OCI-LY1 (cell line): ENCODE data around the gene MRPS6.

Experiments used
- H2AFZ ChIP-seq: fragments of 200-600 bp; sonication (generic), shearing (Covaris generic); 2 replicates; pipeline ENCODE4 v1.6.0; 2014; ENCODE audit warnings: antibody characterized with exemption, mild to moderate bottlenecking, low read length
- H3F3A ChIP-seq: fragments of 200-600 bp; sonication (generic), shearing (Covaris generic); 2 replicates; pipeline ENCODE4 v1.6.0; 2014; ENCODE audit warnings: mild to moderate bottlenecking, antibody characterized with exemption, low read length, moderate library complexity; ENCODE audit not compliant: insufficient read depth
- H3K27ac ChIP-seq: fragments of 200-600 bp; sonication (generic); 2 replicates; pipeline ENCODE4 v1.5.1; 2014; ENCODE audit warnings: low read length, mixed run types, mild to moderate bottlenecking, low read depth; ENCODE audit not compliant: poor library complexity, severe bottlenecking
- H3K27me3 ChIP-seq: fragments of 200-600 bp; sonication (generic); 2 replicates; pipeline ENCODE4 v1.6.0; 2014; ENCODE audit warnings: antibody characterized with exemption, mild to moderate bottlenecking, low read length, moderate library complexity; ENCODE audit not compliant: insufficient read depth
- H3K36me3 ChIP-seq: fragments of 200-600 bp; sonication (generic); 2 replicates; pipeline ENCODE4 v1.6.1; 2014; ENCODE audit warnings: mild to moderate bottlenecking, antibody characterized with exemption, low read length, moderate library complexity, mixed read lengths; ENCODE audit not compliant: insufficient read depth
- H3K4me1 ChIP-seq: fragments of 200-600 bp; sonication (generic); 2 replicates; pipeline ENCODE4 v1.5.1; 2014; ENCODE audit warnings: mild to moderate bottlenecking, low read length, moderate library complexity; ENCODE audit not compliant: insufficient read depth, severe bottlenecking
- H3K4me2 ChIP-seq: fragments of 200-600 bp; sonication (generic), shearing (Covaris generic); 2 replicates; pipeline ENCODE4 v1.6.1; 2014; ENCODE audit warnings: low read length
- H3K4me3 ChIP-seq: fragments of 200-600 bp; sonication (generic); 2 replicates; pipeline ENCODE4 v1.5.1; 2014; ENCODE audit warnings: low read length, low read depth, mild to moderate bottlenecking, mixed read lengths; ENCODE audit not compliant: poor library complexity, severe bottlenecking
- H3K79me2 ChIP-seq: fragments of 200-600 bp; shearing (Covaris generic); 2 replicates; pipeline ENCODE4 v1.6.1; 2016; ENCODE audit warnings: mixed run types, low read length, mixed read lengths; ENCODE audit not compliant: insufficient read depth
- H3K9ac ChIP-seq: fragments of 200-600 bp; sonication (generic), shearing (Covaris generic); 2 replicates; pipeline ENCODE4 v1.6.1; 2014; ENCODE audit warnings: mild to moderate bottlenecking, low read length, mixed read lengths
- H3K9me2 ChIP-seq: fragments of 200-600 bp; sonication (generic), shearing (Covaris generic); 2 replicates; pipeline ENCODE4 v1.6.1; 2014; ENCODE audit warnings: low read depth, mild to moderate bottlenecking, low read length, mixed read lengths
- H3K9me3 ChIP-seq: fragments of 200-600 bp; shearing (Covaris generic); 2 replicates; pipeline ENCODE4 v1.6.1; 2014; ENCODE audit warnings: low read length, mixed read lengths
- H4K20me1 ChIP-seq: fragments of 200-600 bp; sonication (generic), shearing (Covaris generic); 2 replicates; pipeline ENCODE4 v1.6.0; 2016; ENCODE audit warnings: mild to moderate bottlenecking, low read length; ENCODE audit not compliant: insufficient read depth
- EZH2 ChIP-seq: fragments of 200-600 bp; sonication (generic), shearing (Covaris generic); IDR thresholded peaks from 2 replicates; pipeline ENCODE4 v1.8.0; 2017; ENCODE audit warnings: borderline replicate concordance, mixed run types, mild to moderate bottlenecking, antibody characterized with exemption, low read length, moderate library complexity, mixed read lengths
- TF ChIP-seq, protein P1 (sequence below): fragments of 200-600 bp; sonication (generic), shearing (Covaris generic); IDR thresholded peaks from 2 replicates; pipeline ENCODE4 v1.5.1; 2017; ENCODE audit warnings: mild to moderate bottlenecking, antibody characterized with exemption, low read length, moderate library complexity, mixed read lengths

Gene MRPS6

DNA sequence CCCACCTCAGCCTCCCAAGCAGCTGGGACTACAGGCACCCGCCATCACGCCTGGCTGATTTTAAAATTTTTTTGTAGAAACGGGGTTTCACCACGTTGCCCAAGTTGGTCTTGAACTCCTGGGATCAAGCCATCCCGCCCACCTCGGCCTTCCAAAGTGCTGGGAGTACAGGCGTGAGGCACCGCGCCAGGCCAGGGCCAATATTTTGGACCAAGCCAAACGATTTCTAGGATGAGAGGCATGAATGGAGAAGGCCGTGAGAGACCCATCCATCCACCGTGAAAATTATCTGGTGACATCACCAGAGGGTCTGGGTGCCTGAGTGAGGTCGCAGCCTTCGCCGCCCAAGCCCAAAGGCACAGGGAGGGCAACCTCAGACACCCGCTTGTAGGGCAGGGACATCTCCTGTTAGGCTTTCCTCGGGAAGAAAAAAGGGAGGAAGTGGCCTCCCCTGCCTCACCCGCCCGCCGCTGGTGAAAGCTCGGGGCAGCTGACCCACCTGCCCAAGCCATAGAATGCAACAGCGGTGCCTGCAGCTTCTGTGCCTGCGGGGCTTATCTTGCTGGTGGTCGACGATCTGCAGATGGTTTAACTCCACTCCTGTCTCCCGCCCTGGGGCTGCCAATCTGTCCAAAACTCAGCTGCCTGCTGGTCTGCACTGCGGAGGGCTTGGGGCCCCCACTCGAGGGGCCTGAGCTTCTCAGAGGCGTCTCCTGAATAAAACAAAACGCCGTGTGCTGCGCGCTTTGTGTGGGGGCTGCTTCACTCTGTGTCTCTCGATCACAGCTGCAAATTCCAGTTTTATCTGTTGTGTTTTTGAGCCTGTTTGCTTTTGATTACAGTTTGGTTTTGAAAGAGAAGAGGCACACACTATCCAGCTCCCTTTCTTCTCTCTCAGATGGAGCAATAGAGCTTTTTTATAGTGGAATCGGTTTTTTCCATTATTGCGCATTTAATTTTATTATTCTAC lies 85.8 kb downstream of the MRPS6 start:
- Histone ChIP-seq H3F3A (no peaks in the 10 kb centered on the region), H4K20me1 (no peaks in the 10 kb centered on the region), H3K79me2 (no peaks in the 10 kb centered on the region), H3K9me3 (no peaks in the 10 kb centered on the region; the same call in 1 of the 2 replicates), H3K9me2 (no peaks in the 10 kb centered on the region), H3K36me3 (no peaks in the 10 kb centered on the region), H3K4me1 (no peaks in the 10 kb centered on the region), H3K27me3 (no peaks in the 10 kb centered on the region), H3K9ac (no peak overlapping the region), H3K4me2 (no peak overlapping the region), H3K27ac (no peak overlapping the region), H2AFZ (no peak overlapping the region), H3K4me3 (no peak overlapping the region)
- TF ChIP-seq, protein P1, sequence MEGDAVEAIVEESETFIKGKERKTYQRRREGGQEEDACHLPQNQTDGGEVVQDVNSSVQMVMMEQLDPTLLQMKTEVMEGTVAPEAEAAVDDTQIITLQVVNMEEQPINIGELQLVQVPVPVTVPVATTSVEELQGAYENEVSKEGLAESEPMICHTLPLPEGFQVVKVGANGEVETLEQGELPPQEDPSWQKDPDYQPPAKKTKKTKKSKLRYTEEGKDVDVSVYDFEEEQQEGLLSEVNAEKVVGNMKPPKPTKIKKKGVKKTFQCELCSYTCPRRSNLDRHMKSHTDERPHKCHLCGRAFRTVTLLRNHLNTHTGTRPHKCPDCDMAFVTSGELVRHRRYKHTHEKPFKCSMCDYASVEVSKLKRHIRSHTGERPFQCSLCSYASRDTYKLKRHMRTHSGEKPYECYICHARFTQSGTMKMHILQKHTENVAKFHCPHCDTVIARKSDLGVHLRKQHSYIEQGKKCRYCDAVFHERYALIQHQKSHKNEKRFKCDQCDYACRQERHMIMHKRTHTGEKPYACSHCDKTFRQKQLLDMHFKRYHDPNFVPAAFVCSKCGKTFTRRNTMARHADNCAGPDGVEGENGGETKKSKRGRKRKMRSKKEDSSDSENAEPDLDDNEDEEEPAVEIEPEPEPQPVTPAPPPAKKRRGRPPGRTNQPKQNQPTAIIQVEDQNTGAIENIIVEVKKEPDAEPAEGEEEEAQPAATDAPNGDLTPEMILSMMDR, result no peak
- no peak for TF ChIP-seq EZH2

DNA sequence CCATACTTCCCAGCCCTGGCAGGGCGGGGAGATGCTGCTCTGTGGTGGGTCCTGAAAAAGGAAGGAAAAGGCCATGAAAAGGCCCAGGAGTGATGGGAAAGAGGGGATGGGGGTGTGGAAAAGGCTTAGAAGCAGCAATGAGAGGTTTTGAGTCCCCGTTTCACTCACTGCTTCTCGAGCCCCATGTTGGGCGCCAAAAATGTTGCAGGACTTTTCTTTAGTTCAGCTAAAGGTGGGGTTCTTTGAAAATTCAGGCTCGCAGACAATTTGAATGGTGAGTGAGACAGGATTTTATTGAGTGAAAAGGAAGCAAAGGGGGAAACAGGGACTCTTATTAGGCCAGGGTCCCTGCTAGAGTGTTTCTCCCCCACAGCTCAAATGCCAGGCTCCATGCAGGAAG lies 93.1 kb downstream of the MRPS6 start:
- Histone ChIP-seq H3K9me2 (no peaks in the 10 kb centered on the region), H3K4me3 (no peak overlapping the region), H3K27ac (no peak overlapping the region), H3K79me2 (no peaks in the 10 kb centered on the region), H3K9ac (no peak overlapping the region), H3K36me3 (no peaks in the 10 kb centered on the region), H3K27me3 (no peaks in the 10 kb centered on the region), H2AFZ (no peak overlapping the region), H3K4me1 (no peaks in the 10 kb centered on the region), H3F3A (no peaks in the 10 kb centered on the region), H4K20me1 (no peaks in the 10 kb centered on the region), H3K4me2 (no peak overlapping the region), H3K9me3 (peaks cover 22% of the 10 kb centered on the region)
- TF ChIP-seq EZH2, result no peak
- TF ChIP-seq, protein P1, result no peak

DNA sequence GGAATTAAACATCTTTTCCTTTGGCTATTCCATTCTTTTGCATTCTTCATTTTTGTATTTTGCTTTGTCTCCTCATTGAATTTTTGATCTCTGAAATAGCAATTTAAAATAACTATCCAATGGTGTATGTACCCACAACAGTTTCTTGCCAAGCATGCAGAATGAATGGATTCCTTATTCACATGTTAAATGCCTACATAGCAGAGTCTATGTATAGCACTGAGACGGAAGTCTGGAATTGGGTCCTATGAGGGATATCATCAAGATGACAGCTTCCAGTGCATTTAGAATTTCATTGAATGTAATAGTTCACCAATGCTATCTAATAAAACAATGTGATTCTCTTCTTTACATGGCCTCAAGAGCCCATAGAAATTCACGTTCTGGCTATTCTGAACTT lies 97.5 kb downstream of the MRPS6 start:
- no peak overlapping the region for H3K9ac ChIP-seq
- H3K27ac ChIP-seq, result no peak overlapping the region

More for the DNA sequence above, 97.5 kb downstream of the MRPS6 start:
- no peaks in the 10 kb centered on the region for H3K79me2 ChIP-seq
- H3K36me3 ChIP-seq, result no peaks in the 10 kb centered on the region
- no peaks in the 10 kb centered on the region for H3K27me3 ChIP-seq
- H3K9me3 ChIP-seq, result peaks cover 20% of the 10 kb centered on the region
- no peaks in the 10 kb centered on the region for H3F3A ChIP-seq
- H3K4me2 ChIP-seq, result no peak overlapping the region
- H3K4me3 ChIP-seq, result no peak overlapping the region
- no peaks in the 10 kb centered on the region for H4K20me1 ChIP-seq
- H2AFZ ChIP-seq, result no peak overlapping the region
- TF ChIP-seq, protein P1, result no peak
- no peak for TF ChIP-seq EZH2
- H3K4me1 ChIP-seq, result no peaks in the 10 kb centered on the region
- no peaks in the 10 kb centered on the region for H3K9me2 ChIP-seq
